ENCODE results near the gene CLEC2D.

- TF ChIP-seq, protein P1, sequence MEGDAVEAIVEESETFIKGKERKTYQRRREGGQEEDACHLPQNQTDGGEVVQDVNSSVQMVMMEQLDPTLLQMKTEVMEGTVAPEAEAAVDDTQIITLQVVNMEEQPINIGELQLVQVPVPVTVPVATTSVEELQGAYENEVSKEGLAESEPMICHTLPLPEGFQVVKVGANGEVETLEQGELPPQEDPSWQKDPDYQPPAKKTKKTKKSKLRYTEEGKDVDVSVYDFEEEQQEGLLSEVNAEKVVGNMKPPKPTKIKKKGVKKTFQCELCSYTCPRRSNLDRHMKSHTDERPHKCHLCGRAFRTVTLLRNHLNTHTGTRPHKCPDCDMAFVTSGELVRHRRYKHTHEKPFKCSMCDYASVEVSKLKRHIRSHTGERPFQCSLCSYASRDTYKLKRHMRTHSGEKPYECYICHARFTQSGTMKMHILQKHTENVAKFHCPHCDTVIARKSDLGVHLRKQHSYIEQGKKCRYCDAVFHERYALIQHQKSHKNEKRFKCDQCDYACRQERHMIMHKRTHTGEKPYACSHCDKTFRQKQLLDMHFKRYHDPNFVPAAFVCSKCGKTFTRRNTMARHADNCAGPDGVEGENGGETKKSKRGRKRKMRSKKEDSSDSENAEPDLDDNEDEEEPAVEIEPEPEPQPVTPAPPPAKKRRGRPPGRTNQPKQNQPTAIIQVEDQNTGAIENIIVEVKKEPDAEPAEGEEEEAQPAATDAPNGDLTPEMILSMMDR (IDR thresholded peaks at IDR 0.05) = no peak
- TF ChIP-seq POLR2A (IDR thresholded peaks at IDR 0.05) = no peak
- TF ChIP-seq POLR2AphosphoS5 (IDR thresholded peaks at IDR 0.05) = no peak
Observed at GRCh38 chr12:9673404-9674225, 4.1 kb downstream of the CLEC2D start.
